GM23338 (cell line): ENCODE data around the gene BLOC1S1. TPM values are rescaled to one million over a fixed set of nuclear protein-coding genes. Genes with fewer than 3 reads are reported as not detected.
"Not testable (repeated sequence)": the region's sequence is repeated elsewhere in the genome, so short reads cannot be mapped to it uniquely, and the experiment has no call there.

Experiments used
- ATAC-seq: fragments of 200-7000 bp; cut with Tn5 transposase; 3 replicates; pipeline ENCODE4 v1.9.1; 2020
- DNase-seq: peaks from one replicate; pipeline ENCODE4 v3.0.0-alpha.2; 2015; ENCODE audit warnings: low spot score
- H2AFZ ChIP-seq: fragments of 200-600 bp; sonication (generic); 2 replicates; pipeline ENCODE4 v1.8.0; 2016; ENCODE audit warnings: antibody characterized with exemption, mild to moderate bottlenecking, moderate library complexity
- H3F3A ChIP-seq: fragments of 200-600 bp; sonication (generic); replicated peaks from 2 replicates; pipeline ENCODE4 v1.8.0; 2017; ENCODE audit warnings: antibody characterized with exemption, mixed run types, low read depth
- H3K27ac ChIP-seq: fragments of 200-600 bp; sonication (generic); 2 replicates; pipeline ENCODE4 v1.6.1; 2016; ENCODE audit warnings: low read depth
- H3K27me3 ChIP-seq: fragments of 200-600 bp; sonication (generic); 2 replicates; pipeline ENCODE4 v1.8.0; 2016; ENCODE audit warnings: mild to moderate bottlenecking, mixed run types, moderate library complexity; ENCODE audit not compliant: insufficient read depth
- H3K36me3 ChIP-seq: fragments of 200-600 bp; sonication (generic); 2 replicates; pipeline ENCODE4 v1.8.0; 2016; ENCODE audit warnings: mild to moderate bottlenecking; ENCODE audit not compliant: insufficient read depth
- H3K4me1 ChIP-seq: fragments of 200-600 bp; sonication (generic); 2 replicates; pipeline ENCODE4 v1.8.0; 2016; ENCODE audit warnings: mild to moderate bottlenecking, moderate library complexity; ENCODE audit not compliant: insufficient read depth
- H3K4me2 ChIP-seq: fragments of 200-600 bp; sonication (generic); 2 replicates; pipeline ENCODE4 v1.7.1; 2017; ENCODE audit warnings: mixed run types
- H3K4me3 ChIP-seq: fragments of 200-600 bp; sonication (generic); 2 replicates; pipeline ENCODE4 v1.6.1; 2016; ENCODE audit warnings: mixed run types
- H3K79me2 ChIP-seq: fragments of 200-600 bp; sonication (generic); replicated peaks from 2 replicates; pipeline ENCODE4 v1.8.0; 2017; ENCODE audit warnings: mild to moderate bottlenecking; ENCODE audit not compliant: insufficient read depth
- H3K9me2 ChIP-seq: fragments of 200-600 bp; sonication (generic); 2 replicates; pipeline ENCODE4 v1.8.0; 2017; ENCODE audit not compliant: insufficient read depth
- H4K20me1 ChIP-seq: fragments of 200-600 bp; sonication (generic); replicated peaks from 2 replicates; pipeline ENCODE4 v1.8.0; 2017; ENCODE audit warnings: mild to moderate bottlenecking; ENCODE audit not compliant: insufficient read depth
- H3K27ac Mint-ChIP-seq: 2 replicates; pipeline ENCODE4 v1.8.0; 2020; ENCODE audit warnings: inconsistent platforms, mild to moderate bottlenecking, moderate library complexity, mixed read lengths
- H3K27me3 Mint-ChIP-seq: 3 replicates; pipeline ENCODE4 v1.8.0; 2022; ENCODE audit warnings: low read depth, mild to moderate bottlenecking, moderate library complexity, mixed read lengths, inconsistent platforms; ENCODE audit not compliant: insufficient read depth, poor library complexity
- H3K36me3 Mint-ChIP-seq: 3 replicates; pipeline ENCODE4 v1.8.0; 2021; ENCODE audit warnings: low read depth, mild to moderate bottlenecking, inconsistent platforms, moderate library complexity, mixed read lengths
- H3K4me1 Mint-ChIP-seq: 3 replicates; pipeline ENCODE4 v1.8.0; 2020; ENCODE audit warnings: mild to moderate bottlenecking, inconsistent platforms, mixed read lengths
- H3K4me3 Mint-ChIP-seq: 3 replicates; pipeline ENCODE4 v1.8.0; 2021; ENCODE audit warnings: moderate library complexity, mild to moderate bottlenecking, inconsistent platforms, mixed read lengths
- H3K9me3 Mint-ChIP-seq: 3 replicates; pipeline ENCODE4 v1.8.0; 2020; ENCODE audit warnings: moderate library complexity, mild to moderate bottlenecking, inconsistent platforms, mixed read lengths
- EZH2 ChIP-seq: fragments of 200-600 bp; sonication (generic); IDR thresholded peaks from one replicate; pipeline ENCODE4 v1.8.0; 2017; ENCODE audit warnings: antibody characterized with exemption, mild to moderate bottlenecking, low read depth; ENCODE audit not compliant: unreplicated experiment
- EZH2phosphoT487 ChIP-seq: fragments of 200-600 bp; sonication (generic); IDR thresholded peaks from one replicate; pipeline ENCODE4 v1.8.1; 2018; ENCODE audit warnings: antibody characterized with exemption; ENCODE audit not compliant: unreplicated experiment
- JUNB ChIP-seq: IDR thresholded peaks from one replicate; pipeline ENCODE4 v1.6.1; 2016; ENCODE audit warnings: antibody characterized with exemption; ENCODE audit not compliant: unreplicated experiment
- NANOG ChIP-seq: IDR thresholded peaks from 2 replicates; pipeline ENCODE4 v1.6.1; 2016; ENCODE audit warnings: antibody characterized with exemption, borderline replicate concordance
- POLR2AphosphoS5 ChIP-seq: IDR thresholded peaks from 2 replicates; pipeline ENCODE4 v1.6.1; 2016; ENCODE audit warnings: antibody characterized with exemption, low read depth
- ZNF331 ChIP-seq: fragments of 250-450 bp; sonication (Bioruptor Pico); IDR thresholded peaks from 2 replicates; pipeline ENCODE4 v1.5.0; 2020; ENCODE audit warnings: low read depth, mild to moderate bottlenecking, moderate library complexity
- polyA plus RNA-seq: library from polyadenylated mRNA; unstranded; fragments of >200 nt; fragmentation: Nextera tagmentation; extraction: Ambion mirVana; gene quantifications from 2 replicates; pipeline ENCODE4 v1.2.1, GENCODE V29; 2016
- total RNA-seq: library from RNA; depleted of rRNA; stranded (reverse); fragments of >200 nt; shearing (Covaris generic); gene quantifications from 2 replicates; pipeline ENCODE4 v1.2.3, GENCODE V29; 2014
- TF ChIP-seq, protein P1 (sequence below), 2 experiments: fragments of 200-600 bp in 1 of 2; sonication (generic) in 1 of 2; conservative IDR thresholded peaks; 2 replicates each; pipeline versions ENCODE4 v1.5.1 to v1.6.1; 2016 to 2017; ENCODE audit warnings: antibody characterized with exemption in 2 of 2, low read depth in 2 of 2, mild to moderate bottlenecking in 2 of 2, moderate library complexity in 1 of 2

The BLOC1S1 gene
- total and polyA plus RNA-seq, 2 experiments from 2014 or later: 68.3 to 174 TPM

DNA sequence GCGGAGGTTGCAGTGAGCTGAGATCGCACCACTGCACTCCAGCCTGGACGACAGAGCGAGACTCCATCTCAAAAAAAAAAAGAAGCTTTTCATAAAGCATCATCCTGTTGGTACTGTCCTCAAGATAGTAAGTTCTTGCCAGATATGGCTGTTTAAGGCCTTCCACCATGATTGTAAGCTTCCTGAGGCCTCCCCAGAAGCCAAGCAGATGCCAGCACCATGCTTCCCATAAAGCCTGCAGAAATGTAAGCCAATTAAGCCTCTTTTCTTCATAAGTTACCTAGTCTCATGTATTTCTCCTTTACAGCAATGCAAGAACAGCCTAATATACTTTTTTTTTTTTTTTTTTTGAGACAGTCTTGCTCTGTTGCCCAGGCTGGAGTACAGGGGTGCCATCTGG is 42.7 kb downstream of the BLOC1S1 start:
- H3K4me1 ChIP-seq, H3K27ac ChIP-seq, H2AFZ ChIP-seq, DNase-seq, H3K9me2 ChIP-seq, H3K27me3 ChIP-seq, H3K9me3 Mint-ChIP-seq, H3K79me2 ChIP-seq, H3K27me3 Mint-ChIP-seq, H3K27ac Mint-ChIP-seq, H3K4me2 ChIP-seq, H3K4me3 ChIP-seq, ATAC-seq, H3K4me3 Mint-ChIP-seq: not testable (repeated sequence)
- H3K36me3 Mint-ChIP-seq: peaks cover 65% of the 10 kb centered on the region
- peaks cover 19% of the 10 kb centered on the region for H3K4me1 Mint-ChIP-seq
- H3K36me3 ChIP-seq: peaks cover 31% of the 10 kb centered on the region; the same call in 1 of the 2 replicates
- H4K20me1 ChIP-seq: peaks cover 50% of the 10 kb centered on the region
- H3F3A ChIP-seq: peaks cover 19% of the 10 kb centered on the region; the same call in 1 of the 2 replicates

DNA sequence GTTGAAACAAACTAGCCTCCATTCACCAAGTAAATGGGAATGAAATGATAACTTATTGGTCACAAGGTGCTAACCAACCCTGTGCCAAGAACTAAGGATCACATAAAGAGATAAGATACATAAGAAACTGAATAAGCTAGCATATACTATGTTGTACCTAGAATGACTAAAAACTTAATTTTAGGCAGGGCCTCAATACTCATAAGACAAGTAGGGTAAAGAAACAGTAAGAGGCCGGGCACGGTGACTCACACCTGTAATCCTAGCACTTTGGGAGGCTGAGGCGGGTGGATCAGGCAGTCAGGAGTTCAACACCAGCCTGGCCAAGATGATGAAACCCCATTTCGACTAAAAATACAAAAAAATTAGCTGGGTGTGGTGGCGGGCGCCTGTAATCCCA is 44.8 kb downstream of the BLOC1S1 start:
- Histone ChIP-seq H3K79me2 (0 out of 2 replicates have a peak, but pooled peaks cover 6% of the 10 kb centered on the region), H3K4me2 (no peak overlapping the region), H2AFZ (no peak overlapping the region), H3K36me3 (peaks cover 31% of the 10 kb centered on the region; the same call in 1 of the 2 replicates), H3K4me1 (no peaks in the 10 kb centered on the region), H3K9me2 (no peaks in the 10 kb centered on the region), H3F3A (peaks cover 19% of the 10 kb centered on the region; the same call in 1 of the 2 replicates), H3K27ac (no peak overlapping the region), H3K27me3 (no peaks in the 10 kb centered on the region), H4K20me1 (peaks cover 49% of the 10 kb centered on the region), H3K4me3 (no peak overlapping the region)
- H3K4me1 Mint-ChIP-seq: peaks cover 5% of the 10 kb centered on the region
- peaks cover 60% of the 10 kb centered on the region for H3K36me3 Mint-ChIP-seq
- TF ChIP-seq, protein P1, sequence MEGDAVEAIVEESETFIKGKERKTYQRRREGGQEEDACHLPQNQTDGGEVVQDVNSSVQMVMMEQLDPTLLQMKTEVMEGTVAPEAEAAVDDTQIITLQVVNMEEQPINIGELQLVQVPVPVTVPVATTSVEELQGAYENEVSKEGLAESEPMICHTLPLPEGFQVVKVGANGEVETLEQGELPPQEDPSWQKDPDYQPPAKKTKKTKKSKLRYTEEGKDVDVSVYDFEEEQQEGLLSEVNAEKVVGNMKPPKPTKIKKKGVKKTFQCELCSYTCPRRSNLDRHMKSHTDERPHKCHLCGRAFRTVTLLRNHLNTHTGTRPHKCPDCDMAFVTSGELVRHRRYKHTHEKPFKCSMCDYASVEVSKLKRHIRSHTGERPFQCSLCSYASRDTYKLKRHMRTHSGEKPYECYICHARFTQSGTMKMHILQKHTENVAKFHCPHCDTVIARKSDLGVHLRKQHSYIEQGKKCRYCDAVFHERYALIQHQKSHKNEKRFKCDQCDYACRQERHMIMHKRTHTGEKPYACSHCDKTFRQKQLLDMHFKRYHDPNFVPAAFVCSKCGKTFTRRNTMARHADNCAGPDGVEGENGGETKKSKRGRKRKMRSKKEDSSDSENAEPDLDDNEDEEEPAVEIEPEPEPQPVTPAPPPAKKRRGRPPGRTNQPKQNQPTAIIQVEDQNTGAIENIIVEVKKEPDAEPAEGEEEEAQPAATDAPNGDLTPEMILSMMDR (conservative IDR thresholded peaks at IDR 0.05; ENCODE audit: low read depth in 2 of 2): no peak
- TF ChIP-seq EZH2 (no peak), ZNF331 (CRISPR knock-in tag) (no peak), NANOG (no peak)
- no peaks in the 10 kb centered on the region; the same call in 2 of the 3 replicates for H3K9me3 Mint-ChIP-seq
- no peak overlapping the region for H3K27ac Mint-ChIP-seq
- peaks cover 2% of the 10 kb centered on the region for H3K27me3 Mint-ChIP-seq
- H3K4me3 Mint-ChIP-seq: no peak overlapping the region
- no peak for ATAC-seq
- DNase-seq: no peak

DNA sequence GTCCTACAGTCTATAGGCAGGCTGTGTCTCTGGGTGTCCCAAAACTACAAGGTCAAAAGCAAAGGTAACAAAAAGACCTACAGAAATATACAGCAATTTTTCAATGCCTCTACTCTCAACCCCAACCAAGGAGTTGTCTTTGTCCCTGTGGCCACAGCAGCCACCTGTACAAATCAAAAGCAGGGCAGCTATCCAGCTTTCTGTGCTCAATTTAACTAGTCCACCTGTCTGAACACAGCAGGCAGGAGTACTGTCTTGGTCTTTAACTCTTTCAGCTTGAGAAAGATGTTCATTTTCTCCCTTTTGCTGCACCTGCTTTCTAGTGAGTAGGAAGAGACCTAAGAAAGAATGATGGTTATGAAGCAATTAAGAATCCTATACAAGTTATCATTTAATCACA is 46.8 kb downstream of the BLOC1S1 start:
- no peak for DNase-seq
- H3K9me3 Mint-ChIP-seq: no peaks in the 10 kb centered on the region; the same call in 2 of the 3 replicates
- no peak for ATAC-seq
- H3K27ac ChIP-seq: no peak overlapping the region
- H3K4me2 ChIP-seq: no peak overlapping the region
- TF ChIP-seq POLR2AphosphoS5 (no peak), ZNF331 (CRISPR knock-in tag) (no peak), EZH2phosphoT487 (no peak), JUNB (no peak)
- peaks cover 21% of the 10 kb centered on the region; the same call in 1 of the 2 replicates for H3K36me3 ChIP-seq
- H3K27me3 Mint-ChIP-seq: peaks cover 5% of the 10 kb centered on the region
- H3K4me3 Mint-ChIP-seq: no peak overlapping the region
- H3K4me1 ChIP-seq: peaks cover 4% of the 10 kb centered on the region; the same call in 1 of the 2 replicates
- peaks cover 46% of the 10 kb centered on the region for H3K36me3 Mint-ChIP-seq
- peaks cover 19% of the 10 kb centered on the region; the same call in 1 of the 2 replicates for H3F3A ChIP-seq
- no peak overlapping the region for H3K4me3 ChIP-seq
- no peak overlapping the region for H2AFZ ChIP-seq
- peaks cover 13% of the 10 kb centered on the region; the same call in 2 of the 3 replicates for H3K4me1 Mint-ChIP-seq
- no peak overlapping the region for H3K27ac Mint-ChIP-seq
- H3K9me2 ChIP-seq: no peaks in the 10 kb centered on the region
- H3K27me3 ChIP-seq: no peaks in the 10 kb centered on the region
- peaks cover 6% of the 10 kb centered on the region; the same call in 1 of the 2 replicates for H3K79me2 ChIP-seq
- peaks cover 35% of the 10 kb centered on the region for H4K20me1 ChIP-seq
